HepG2 (cell line): ENCODE results near the gene RIPK3. TPM values are rescaled to one million over a fixed set of nuclear protein-coding genes. Genes with fewer than 3 reads are reported as not detected.

ENCODE experiments used
- ATF1 ChIP-seq: IDR thresholded peaks from 2 replicates; pipeline ENCODE4 v1.6.1; 2016; ENCODE audit warnings: mild to moderate bottlenecking, control low read depth
- FOXA1 ChIP-seq, 2 experiments: fragments of 450-650 bp in 1 of 2; sonication (generic) in 1 of 2; formaldehyde crosslinking in 1 of 2; IDR thresholded peaks; 2 replicates each; pipeline versions ENCODE4 v1.4.0 to v1.6.1; 2016 to 2020; ENCODE audit warnings: missing genetic modification reagents in 1 of 2
- KIAA2018 ChIP-seq: sonication (generic); formaldehyde crosslinking; IDR thresholded peaks from 2 replicates; pipeline ENCODE4 v1.5.0; 2020; ENCODE audit warnings: mild to moderate bottlenecking, missing genetic modification reagents, borderline replicate concordance
- MED13 ChIP-seq: sonication (generic); formaldehyde crosslinking; IDR thresholded peaks from 2 replicates; pipeline ENCODE4 v1.5.0; 2020; ENCODE audit warnings: missing genetic modification reagents
- SALL2 ChIP-seq: sonication (generic); formaldehyde crosslinking; IDR thresholded peaks from 2 replicates; pipeline ENCODE4 v1.8.1; 2023; ENCODE audit warnings: mild to moderate bottlenecking, missing genetic modification reagents, inconsistent platforms
- TAF1 ChIP-seq: sonication (generic); formaldehyde crosslinking; IDR thresholded peaks from 2 replicates; pipeline ENCODE4 v1.4.0; 2020; ENCODE audit warnings: missing genetic modification reagents
- TEAD2 ChIP-seq: sonication (generic); formaldehyde crosslinking; IDR thresholded peaks from 2 replicates; pipeline ENCODE4 v1.9.0; 2021; ENCODE audit warnings: missing genetic modification reagents
- ZBTB21 ChIP-seq: sonication (generic); formaldehyde crosslinking; IDR thresholded peaks from 2 replicates; pipeline ENCODE4 v1.4.0; 2020; ENCODE audit warnings: missing genetic modification reagents
- ZNF337 ChIP-seq: sonication (generic); formaldehyde crosslinking; IDR thresholded peaks from 2 replicates; pipeline ENCODE4 v1.5.1; 2020; ENCODE audit warnings: missing genetic modification reagents, low read depth, mild to moderate bottlenecking, borderline replicate concordance
- ZNF605 ChIP-seq: sonication (generic); formaldehyde crosslinking; IDR thresholded peaks from 2 replicates; pipeline ENCODE4 v1.8.0; 2022; ENCODE audit warnings: mild to moderate bottlenecking, missing genetic modification reagents
- ZNF790 ChIP-seq: sonication (generic); formaldehyde crosslinking; IDR thresholded peaks from 2 replicates; pipeline ENCODE4 v1.8.0; 2022; ENCODE audit warnings: missing genetic modification reagents, mild to moderate bottlenecking, borderline replicate concordance
- polyA plus RNA-seq, 8 experiments: library from polyadenylated mRNA; depleted of rRNA in 3 of 8; stranded (reverse) in 7 of 8; unstranded in 1 of 8; fragments of >200 nt; fragmentation: Illumina TruSeq in 4 of 8; extraction: Trizol in 4 of 8; gene quantifications; 2 replicates each; pipeline versions ENCODE4 v1.2.1 to v1.2.3, GENCODE V29; 2011 to 2016; ENCODE audit warnings: low read depth in 4 of 8, missing spikeins in 1 of 8, mixed read lengths in 1 of 8; ENCODE audit not compliant: insufficient read depth in 1 of 8
- total RNA-seq, 5 experiments: library from RNA; depleted of rRNA; stranded (reverse); fragments of >200 nt; fragmentation: Illumina TruSeq; extraction: Trizol; gene quantifications; 2 replicates each; pipeline ENCODE4 v1.2.3, GENCODE V29; 2016; ENCODE audit warnings: low read depth in 1 of 5
- TF ChIP-seq, protein P1 (sequence below): sonication (generic); formaldehyde crosslinking; IDR thresholded peaks from 2 replicates; pipeline ENCODE4 v1.8.0; 2022; ENCODE audit warnings: low read depth, missing genetic modification reagents
- TF ChIP-seq, protein P2 (sequence below): sonication (generic); formaldehyde crosslinking; conservative IDR thresholded peaks from 2 replicates; pipeline ENCODE4 v1.8.0; 2022; ENCODE audit warnings: low read depth, missing genetic modification reagents
- TF ChIP-seq, protein P3 (sequence below): sonication (generic); formaldehyde crosslinking; IDR thresholded peaks from 2 replicates; pipeline ENCODE4 v1.4.0; 2020; ENCODE audit warnings: missing genetic modification reagents, borderline replicate concordance
- TF ChIP-seq, protein P4 (sequence below): sonication (generic); formaldehyde crosslinking; IDR thresholded peaks from 2 replicates; pipeline ENCODE4 v1.8.0; 2022; ENCODE audit warnings: missing genetic modification reagents, mild to moderate bottlenecking, borderline replicate concordance

Gene RIPK3
- total and polyA plus RNA-seq, 2 of the 13 experiments (the other 11 are each of a cell fraction or from before 2014, with no cell fraction given), result not detected

GRCh38 chr14:24297190-24297964 is 42.4 kb downstream of the RIPK3 start (continued):
- TF ChIP-seq, protein P1, sequence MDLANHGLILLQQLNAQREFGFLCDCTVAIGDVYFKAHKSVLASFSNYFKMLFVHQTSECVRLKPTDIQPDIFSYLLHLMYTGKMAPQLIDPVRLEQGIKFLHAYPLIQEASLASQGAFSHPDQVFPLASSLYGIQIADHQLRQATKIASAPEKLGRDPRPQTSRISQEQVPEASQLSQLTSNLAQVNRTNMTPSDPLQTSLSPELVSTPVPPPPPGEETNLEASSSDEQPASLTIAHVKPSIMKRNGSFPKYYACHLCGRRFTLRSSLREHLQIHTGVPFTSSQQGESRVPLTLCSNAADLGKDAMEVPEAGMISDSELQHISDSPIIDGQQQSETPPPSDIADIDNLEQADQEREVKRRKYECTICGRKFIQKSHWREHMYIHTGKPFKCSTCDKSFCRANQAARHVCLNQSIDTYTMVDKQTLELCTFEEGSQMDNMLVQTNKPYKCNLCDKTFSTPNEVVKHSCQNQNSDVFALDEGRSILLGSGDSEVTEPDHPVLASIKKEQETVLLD (CRISPR knock-in tag), result no peak
- TF ChIP-seq TEAD2 (CRISPR knock-in tag) (no peak), KIAA2018 (no peak), ZNF605 (CRISPR knock-in tag) (peak; percentile 49; the same call in 1 of the 2 replicates), ZBTB21 (CRISPR knock-in tag) (peak; percentile 38; the same call in 1 of the 2 replicates), SALL2 (CRISPR knock-in tag) (no peak), TAF1 (no peak), FOXA1 (IDR thresholded peaks at IDR 0.05) (no peak), FOXA1 (CRISPR knock-in tag; IDR thresholded peaks at IDR 0.05) (no peak), MED13 (CRISPR knock-in tag) (no peak), ZNF337 (CRISPR knock-in tag) (no peak), ZNF790 (CRISPR knock-in tag) (no peak), ATF1 (CRISPR knock-in tag) (no peak)
- TF ChIP-seq, protein P2, sequence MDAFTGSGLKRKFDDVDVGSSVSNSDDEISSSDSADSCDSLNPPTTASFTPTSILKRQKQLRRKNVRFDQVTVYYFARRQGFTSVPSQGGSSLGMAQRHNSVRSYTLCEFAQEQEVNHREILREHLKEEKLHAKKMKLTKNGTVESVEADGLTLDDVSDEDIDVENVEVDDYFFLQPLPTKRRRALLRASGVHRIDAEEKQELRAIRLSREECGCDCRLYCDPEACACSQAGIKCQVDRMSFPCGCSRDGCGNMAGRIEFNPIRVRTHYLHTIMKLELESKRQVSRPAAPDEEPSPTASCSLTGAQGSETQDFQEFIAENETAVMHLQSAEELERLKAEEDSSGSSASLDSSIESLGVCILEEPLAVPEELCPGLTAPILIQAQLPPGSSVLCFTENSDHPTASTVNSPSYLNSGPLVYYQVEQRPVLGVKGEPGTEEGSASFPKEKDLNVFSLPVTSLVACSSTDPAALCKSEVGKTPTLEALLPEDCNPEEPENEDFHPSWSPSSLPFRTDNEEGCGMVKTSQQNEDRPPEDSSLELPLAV (CRISPR knock-in tag), result no peak
- TF ChIP-seq, protein P3, sequence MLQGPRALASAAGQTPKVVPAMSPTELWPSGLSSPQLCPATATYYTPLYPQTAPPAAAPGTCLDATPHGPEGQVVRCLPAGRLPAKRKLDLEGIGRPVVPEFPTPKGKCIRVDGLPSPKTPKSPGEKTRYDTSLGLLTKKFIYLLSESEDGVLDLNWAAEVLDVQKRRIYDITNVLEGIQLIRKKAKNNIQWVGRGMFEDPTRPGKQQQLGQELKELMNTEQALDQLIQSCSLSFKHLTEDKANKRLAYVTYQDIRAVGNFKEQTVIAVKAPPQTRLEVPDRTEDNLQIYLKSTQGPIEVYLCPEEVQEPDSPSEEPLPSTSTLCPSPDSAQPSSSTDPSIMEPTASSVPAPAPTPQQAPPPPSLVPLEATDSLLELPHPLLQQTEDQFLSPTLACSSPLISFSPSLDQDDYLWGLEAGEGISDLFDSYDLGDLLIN (CRISPR knock-in tag), result no peak
- TF ChIP-seq, protein P4, sequence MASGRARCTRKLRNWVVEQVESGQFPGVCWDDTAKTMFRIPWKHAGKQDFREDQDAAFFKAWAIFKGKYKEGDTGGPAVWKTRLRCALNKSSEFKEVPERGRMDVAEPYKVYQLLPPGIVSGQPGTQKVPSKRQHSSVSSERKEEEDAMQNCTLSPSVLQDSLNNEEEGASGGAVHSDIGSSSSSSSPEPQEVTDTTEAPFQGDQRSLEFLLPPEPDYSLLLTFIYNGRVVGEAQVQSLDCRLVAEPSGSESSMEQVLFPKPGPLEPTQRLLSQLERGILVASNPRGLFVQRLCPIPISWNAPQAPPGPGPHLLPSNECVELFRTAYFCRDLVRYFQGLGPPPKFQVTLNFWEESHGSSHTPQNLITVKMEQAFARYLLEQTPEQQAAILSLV (CRISPR knock-in tag), result no peak
